LNCAP (cell line): ENCODE results near the gene SELENOW.

Source experiments
- CTCF ChIP-seq: fragments of 450-650 bp; IDR thresholded peaks from 2 replicates; pipeline ENCODE4 v1.5.1; 2017; ENCODE audit warnings: mild to moderate bottlenecking

SELENOW gene

GRCh38 chr19:47768604-47769003 lies 9.9 kb upstream of the SELENOW start:
- no peak for TF ChIP-seq CTCF

DNA sequence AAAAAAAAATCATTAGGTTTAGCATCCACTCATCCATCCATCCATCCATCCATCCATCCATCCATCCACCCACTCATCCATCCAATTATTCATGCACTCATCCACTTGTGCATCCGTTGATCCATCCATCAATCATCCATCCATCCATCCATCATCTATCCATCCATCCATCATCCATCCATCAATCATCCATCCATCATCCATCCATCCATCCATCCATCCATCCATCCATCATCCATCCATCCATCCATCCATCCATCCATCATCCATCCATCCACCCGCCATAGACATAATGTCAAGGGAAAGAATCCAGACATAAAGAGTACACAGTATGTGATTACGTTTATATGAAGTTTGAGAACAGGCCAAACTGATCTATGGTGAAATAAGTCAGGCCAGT lies 9.0 kb upstream of the SELENOW start:
- TF ChIP-seq CTCF: no peak

DNA sequence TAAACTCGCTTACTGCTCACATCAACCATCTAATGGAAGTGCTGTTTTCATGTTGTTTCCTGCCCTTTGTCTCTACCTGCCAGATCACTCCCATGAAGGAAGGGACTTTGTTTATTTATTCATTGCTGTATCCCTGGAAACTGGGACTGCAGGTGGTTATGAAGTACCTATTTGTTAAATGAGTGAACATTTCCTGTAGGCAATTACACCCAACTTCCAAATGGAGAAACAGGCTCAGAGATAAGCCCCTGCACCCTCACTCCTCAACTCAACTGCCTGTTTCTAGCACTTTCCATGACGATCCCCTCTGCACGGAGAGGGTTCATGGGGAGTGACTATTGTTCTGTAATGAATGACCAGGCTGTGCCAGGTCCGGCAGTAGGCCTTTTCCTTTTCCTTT lies 1.9 kb upstream of the SELENOW start:
- TF ChIP-seq CTCF: no peak

DNA sequence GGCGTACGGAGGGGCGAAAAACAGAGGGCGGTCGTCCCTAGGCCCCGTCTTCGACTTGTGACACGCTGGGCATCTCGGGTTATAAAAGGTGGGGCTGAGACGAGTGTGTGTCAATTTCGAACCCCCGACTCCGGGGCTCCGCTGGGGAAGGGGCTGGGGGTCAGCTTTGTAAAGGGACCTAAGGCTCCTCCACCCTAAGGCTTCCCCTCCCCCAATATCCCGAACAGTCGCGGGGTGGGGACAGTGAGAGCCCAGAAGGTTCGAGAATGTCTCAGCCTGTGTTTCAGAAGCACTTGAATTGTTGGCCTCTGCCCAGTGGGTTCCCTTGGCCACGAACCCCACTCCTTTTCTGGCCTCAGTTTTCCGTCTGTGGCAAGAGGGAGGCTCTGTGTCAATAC lies 450 bp downstream of the SELENOW start:
- no peak for TF ChIP-seq CTCF

- no peak for TF ChIP-seq CTCF
Observed at GRCh38 chr19:47779524-47780214, 1.2 kb downstream of the SELENOW start.

GRCh38 chr19:47780215-47780551 lies 1.7 kb downstream of the SELENOW start:
- TF ChIP-seq CTCF: no peak

DNA sequence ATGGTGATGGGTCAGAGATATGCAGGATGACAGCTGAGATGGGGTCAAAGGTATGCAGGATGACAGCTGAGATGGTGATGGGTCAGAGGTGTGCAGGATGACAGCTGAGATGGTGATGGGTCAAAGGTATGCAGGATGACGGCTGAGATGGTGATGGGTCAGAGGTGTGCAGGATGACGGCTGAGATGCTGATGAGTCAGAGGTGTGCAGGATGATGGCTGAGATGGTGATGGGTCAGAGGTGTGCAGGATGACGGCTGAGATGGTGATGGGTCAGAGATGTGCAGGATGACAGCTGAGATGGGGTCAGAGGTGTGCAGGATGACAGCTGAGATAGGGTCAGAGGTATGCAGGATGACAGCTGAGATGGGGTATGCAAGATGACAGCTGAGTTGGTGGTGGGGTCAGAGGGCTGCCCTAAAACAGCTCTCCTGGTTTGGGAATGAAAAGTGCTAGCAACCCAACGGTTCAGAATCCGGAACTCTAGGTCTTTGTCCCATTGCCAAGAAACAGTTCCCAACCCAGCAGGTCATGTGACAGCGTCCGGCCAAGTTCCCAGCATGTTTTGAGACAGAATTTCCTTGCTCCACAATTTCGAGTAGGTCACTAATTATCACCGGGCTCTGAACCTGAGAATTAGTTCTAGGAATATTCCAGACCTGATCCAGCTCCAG lies 3.2 kb downstream of the SELENOW start:
- TF ChIP-seq CTCF: no peak
